Pons (tissue), 1 donor: ENCODE measurements around the gene MACROD2.
"Not testable (repeated sequence)": the region's sequence is repeated elsewhere in the genome, so short reads cannot be mapped to it uniquely, and the experiment has no call there.

ENCODE experiments used
- DNase-seq: peaks from one replicate; pipeline ENCODE4 v3.0.0-alpha.2; 2016; ENCODE audit warnings: low spot score

Gene MACROD2

DNA sequence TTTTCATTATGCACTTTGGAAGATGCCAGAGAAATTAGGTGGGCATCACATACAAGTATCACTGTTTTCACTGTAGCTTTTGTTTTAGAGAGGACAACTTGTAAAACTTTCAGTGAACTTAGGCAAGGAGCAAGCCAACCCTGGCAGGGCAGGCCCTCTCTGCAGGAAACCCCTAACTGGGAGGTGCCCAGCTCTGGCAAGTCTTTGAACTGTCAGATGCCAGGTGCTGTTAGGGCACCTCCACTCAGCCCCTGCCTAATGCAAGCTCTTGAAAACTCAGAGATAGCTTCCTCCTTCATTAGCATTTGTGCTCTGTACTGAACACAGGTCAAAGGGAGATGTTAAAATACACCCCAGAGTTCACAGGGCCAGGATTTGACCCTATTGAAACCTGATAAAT, 1116.3 kb downstream of the MACROD2 start:
- no peak for DNase-seq

- peak; percentile 30 for DNase-seq
Measured at GRCh38 chr20:15113144-15113773, 1117.9 kb downstream of the MACROD2 start.

DNA sequence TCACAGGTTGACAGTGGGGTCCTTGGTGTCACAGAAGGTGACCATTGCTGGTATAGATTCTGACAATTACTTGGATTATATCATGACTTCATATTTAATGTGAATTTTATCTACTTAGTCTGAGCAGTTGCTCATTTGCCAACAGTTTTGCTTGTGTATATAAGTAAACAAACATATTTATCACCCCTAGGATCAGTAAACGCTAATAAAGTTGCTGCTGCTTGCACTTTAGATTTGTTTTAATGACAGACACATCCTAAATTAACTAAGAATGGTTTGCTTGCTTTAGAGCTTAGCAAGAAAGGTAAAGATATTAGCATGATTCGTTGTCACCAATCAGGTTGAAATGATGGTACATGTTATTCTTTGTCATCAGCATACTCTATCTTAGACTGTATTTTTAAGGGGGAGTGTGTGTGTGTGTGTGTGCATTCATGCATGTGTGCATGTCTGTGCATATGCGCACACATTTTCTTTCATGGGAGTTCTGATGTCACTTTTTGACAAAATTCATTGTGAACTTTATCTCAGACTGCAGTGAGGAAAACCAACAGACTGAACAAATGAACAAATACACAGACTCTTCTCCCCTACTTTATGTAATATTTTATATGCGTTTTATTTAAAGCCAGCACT, 1124.7 kb downstream of the MACROD2 start:
- no peak for DNase-seq

GRCh38 chr20:15122613-15123012, 1127.3 kb downstream of the MACROD2 start:
- no peak for DNase-seq

DNA sequence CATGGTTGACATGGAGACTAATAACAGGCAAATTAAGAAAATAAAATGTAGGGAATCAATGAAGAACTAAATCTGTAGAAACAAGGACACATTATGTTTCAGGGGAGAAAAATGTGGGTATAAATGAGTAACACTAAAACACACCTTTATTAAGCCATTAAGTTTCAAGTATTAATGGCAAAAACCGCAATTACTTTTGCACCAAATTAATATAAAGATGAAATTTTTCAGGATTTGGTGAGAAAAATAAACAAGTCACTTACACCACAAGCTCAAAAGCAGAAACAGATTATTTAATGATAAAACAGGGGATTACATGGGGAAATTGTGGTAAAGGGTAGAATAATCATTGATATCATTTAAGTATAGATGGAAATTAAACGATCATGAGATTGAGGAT, 1135.9 kb downstream of the MACROD2 start:
- DNase-seq, result no peak

DNA sequence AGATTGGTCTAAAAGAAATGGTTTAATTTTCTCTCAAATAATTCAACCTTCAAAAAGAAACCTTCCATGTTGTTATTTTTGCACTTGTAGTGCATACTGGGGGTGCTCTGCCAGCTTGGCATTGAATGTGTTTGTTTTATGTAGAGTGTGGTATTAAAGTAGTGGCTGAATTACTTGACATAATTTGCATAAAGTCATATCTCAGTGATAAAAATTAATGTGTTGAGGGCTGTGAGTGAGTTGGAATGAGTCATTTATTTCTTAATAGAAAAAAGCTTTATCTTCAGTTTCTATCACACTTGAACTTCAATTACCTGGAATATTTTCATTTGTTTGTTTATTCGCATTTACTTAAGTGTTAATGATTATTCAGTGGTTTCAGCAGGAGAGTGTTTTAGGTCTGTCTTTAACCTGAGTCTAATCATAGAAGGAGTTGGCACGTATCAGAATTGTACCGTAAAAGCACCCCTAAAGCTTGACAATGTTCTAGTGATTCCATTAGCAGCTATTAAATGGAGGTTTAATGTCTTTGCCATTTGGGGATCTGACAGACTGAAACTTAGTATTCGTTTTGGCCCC, 1143.3 kb downstream of the MACROD2 start:
- DNase-seq, result no peak

DNA sequence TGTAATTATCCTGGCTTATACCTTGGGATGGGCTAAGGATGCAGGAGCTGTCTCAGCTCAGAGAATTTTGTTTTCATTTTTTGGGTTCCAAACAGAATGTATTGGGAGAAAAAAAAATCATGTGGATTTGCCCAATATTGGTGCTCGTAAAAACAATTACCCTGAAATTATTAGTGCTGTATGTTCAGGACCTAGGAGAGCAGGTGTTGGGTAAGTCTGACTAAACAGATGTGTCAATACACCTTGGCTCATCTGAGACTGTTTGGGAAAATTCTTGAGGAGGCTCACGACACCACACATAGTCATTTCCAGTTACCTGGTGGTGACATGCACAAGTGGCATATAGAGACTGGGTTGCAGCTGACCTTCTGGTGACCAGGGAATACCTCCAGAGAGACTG, 1144.2 kb downstream of the MACROD2 start:
- no peak for DNase-seq

DNA sequence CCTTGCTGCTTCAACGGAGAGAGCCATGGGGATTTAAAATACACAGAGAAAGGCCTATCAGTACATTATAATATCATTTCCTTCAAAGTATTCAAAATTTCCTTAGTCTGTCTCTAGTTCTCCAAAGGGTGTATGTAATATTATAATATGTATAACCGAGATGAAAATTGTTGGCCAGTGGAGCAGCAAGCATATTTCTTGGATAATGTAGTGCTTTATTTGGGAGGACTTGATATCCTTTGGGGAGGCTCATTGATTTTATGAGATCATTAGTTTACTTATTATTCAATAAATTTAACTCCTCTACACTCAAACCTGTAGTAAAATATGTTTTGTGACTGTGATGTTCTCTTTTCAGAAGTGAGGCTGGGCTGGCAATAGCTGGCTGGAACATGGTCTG, 1145.0 kb downstream of the MACROD2 start:
- no peak for DNase-seq

- not testable (repeated sequence) for DNase-seq
Measured at GRCh38 chr20:15140940-15141339, 1145.6 kb downstream of the MACROD2 start.

DNA sequence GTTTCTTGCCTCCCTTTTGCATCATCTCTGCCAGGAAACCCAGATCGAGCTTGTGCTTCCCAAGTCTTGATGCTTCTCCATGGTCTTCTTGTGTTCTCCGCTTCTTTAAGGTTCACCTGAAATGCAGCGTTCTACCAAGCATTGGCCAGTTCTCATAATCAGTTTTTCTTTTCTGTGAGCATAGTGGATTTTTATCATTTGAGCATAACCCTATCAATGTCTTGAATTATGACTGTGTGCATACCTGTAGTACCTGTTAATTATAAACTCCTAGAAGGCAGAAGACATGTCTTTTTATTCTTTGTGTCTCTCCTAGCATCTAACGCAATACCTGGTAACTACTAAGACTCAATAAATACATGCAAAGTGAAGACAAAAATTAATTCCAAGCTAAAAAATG, 1146.5 kb downstream of the MACROD2 start:
- no peak for DNase-seq

DNA sequence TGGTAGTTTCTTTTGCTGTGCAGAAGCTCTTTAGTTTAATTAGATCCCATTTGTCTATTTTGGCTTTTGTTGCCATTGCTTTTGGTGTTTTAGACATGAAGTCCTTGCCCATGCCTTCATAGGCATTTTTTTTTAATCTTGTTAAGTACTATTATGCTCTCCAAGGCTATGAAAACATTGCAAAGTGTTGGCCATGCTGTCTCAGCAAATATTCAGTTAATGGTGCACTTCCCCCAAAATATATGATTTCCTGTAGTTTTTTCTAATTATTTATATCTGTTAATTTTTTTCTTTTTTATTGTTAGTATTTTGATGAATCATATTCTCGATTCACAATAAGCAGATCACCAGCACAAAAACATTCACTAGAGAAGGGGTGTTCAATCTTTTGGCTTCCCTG, 1148.2 kb downstream of the MACROD2 start:
- no peak for DNase-seq

GRCh38 chr20:15144916-15145315, 1149.6 kb downstream of the MACROD2 start:
- no peak for DNase-seq

DNA sequence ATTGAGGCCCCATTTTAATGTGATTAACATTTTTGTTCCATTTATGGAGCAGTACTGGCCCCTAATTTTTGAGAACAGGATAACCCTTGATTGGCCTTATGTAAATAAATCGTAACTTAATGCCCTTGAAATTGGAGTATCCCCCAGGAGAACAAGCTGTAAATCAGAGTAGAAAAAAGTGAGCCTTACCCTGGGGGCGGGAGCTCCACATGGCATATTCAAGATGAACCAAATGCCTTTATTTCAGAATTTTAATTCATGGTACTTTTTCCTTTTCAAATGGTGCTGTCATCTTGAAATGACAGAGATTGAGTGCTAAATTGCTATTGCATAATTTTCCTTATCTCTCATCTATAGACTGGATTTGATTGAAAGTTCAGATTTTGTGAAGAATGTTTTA, 1151.6 kb downstream of the MACROD2 start:
- DNase-seq, result no peak

GRCh38 chr20:15154070-15154469, 1158.8 kb downstream of the MACROD2 start:
- DNase-seq, result no peak

- DNase-seq, result no peak
Measured at GRCh38 chr20:15155848-15156401, 1160.6 kb downstream of the MACROD2 start.

GRCh38 chr20:15158533-15158932, 1163.2 kb downstream of the MACROD2 start:
- no peak for DNase-seq

GRCh38 chr20:15162079-15162647, 1166.8 kb downstream of the MACROD2 start:
- DNase-seq, result no peak

- DNase-seq, result no peak
Measured at GRCh38 chr20:15163632-15164031, 1168.3 kb downstream of the MACROD2 start.

DNA sequence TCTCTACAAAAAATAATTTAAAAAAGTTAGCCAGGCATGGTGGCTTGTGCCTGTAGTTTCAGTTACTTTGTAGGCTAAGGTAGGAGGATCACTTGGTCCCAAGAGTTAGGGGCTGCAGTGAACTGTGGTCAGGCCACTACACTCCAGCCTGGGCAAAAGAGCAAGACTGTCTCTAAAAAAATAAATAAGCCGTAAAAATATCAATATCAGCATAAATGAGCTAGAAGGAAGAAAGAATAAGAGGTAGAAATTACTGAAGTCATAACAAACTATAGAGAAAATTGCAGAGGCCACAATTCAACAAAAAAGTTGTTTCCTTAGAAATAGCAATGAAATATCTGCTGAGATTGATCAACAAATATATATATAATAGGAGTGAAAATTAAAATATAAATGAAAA, 1169.4 kb downstream of the MACROD2 start:
- no peak for DNase-seq

DNA sequence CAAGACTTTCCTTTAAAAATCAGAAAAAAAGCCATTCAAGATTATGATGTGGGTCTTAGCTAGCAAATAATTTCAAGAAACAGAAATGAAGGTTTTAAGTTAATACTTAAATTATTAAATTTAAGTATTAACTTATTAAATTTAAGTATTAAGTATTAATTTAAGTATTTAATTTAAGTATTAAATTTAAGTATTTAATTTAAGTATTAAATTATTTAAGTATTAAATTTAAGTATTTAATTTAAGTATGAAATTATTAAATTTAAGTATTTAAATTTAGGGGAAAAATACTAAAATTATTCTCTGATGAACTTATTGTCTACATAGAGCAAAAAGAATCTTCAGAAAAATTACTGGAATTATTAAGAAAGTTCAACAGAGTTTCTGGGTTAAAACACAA, 1171.4 kb downstream of the MACROD2 start:
- no peak for DNase-seq

GRCh38 chr20:15171016-15171415, 1175.7 kb downstream of the MACROD2 start:
- no peak for DNase-seq

DNA sequence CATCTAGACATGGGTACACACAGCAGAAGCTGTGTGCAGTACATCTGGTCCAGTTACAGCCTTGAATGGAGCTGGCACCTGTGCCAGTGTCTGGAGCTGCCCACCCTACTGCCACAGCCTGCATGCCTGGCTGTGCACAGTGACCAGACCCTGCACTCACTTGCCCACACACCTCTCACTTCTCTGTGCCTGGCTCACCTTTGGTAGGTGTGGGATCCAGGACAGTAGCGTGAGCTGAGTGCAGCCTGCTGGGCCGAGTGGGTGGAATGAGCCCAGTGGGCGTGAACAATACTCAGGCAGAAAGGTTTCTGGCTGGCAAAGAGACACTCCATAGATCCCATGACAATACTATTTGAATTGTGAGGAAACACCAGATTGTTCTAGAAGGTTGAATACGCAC, 1181.6 kb downstream of the MACROD2 start:
- DNase-seq, result no peak

- DNase-seq, result no peak
Measured at GRCh38 chr20:15178581-15178980, 1183.3 kb downstream of the MACROD2 start.
